ENCODE measurements around the gene SGTB. TPM values are rescaled to one million over a fixed set of nuclear protein-coding genes. Genes with fewer than 3 reads are reported as not detected.

Gene SGTB
- polyA plus RNA-seq, 1 donor from 2014 or later, result 9.6 TPM

- Histone ChIP-seq H3K36me3 (ENCODE audit: insufficient read depth, low read length) (peaks cover 13% of the 10 kb centered on the region), H3K9me2 (ENCODE audit: insufficient read depth, low read length) (no peaks in the 10 kb centered on the region), H3F3A (ENCODE audit: insufficient read depth, low read length, poor library complexity, severe bottlenecking) (no peaks in the 10 kb centered on the region), H2AFZ (ENCODE audit: low read depth, low read length) (no peak overlapping the region), H3K4me2 (ENCODE audit: low read length) (no peak overlapping the region), H3K9me3 (ENCODE audit: low read length) (no peaks in the 10 kb centered on the region), H3K4me3 (ENCODE audit: low read length) (no peak overlapping the region), H3K27ac (ENCODE audit: low read length) (no peak overlapping the region), H4K20me1 (ENCODE audit: insufficient read depth) (no peaks in the 10 kb centered on the region), H3K27me3 (ENCODE audit: insufficient read depth, low read depth, low read length) (no peaks in the 10 kb centered on the region), H3K9ac (ENCODE audit: low read length) (no peak overlapping the region), H3K79me2 (replicated peaks; ENCODE audit: insufficient read depth, low read length) (peaks cover 20% of the 10 kb centered on the region)
- no peak for TF ChIP-seq EZH2 (IDR thresholded peaks at IDR 0.05; ENCODE audit: borderline replicate concordance, insufficient read depth, low read length, poor library complexity, severe bottlenecking)
- TF ChIP-seq SMC3 (conservative IDR thresholded peaks at IDR 0.05; ENCODE audit: poor library complexity), result no peak
- no peak for TF ChIP-seq MXI1 (conservative IDR thresholded peaks at IDR 0.05; ENCODE audit: poor library complexity, severe bottlenecking)
- no peak for TF ChIP-seq CTCF (IDR thresholded peaks at IDR 0.05; ENCODE audit: poor library complexity, severe bottlenecking)
- no peak for TF ChIP-seq TAF1 (IDR thresholded peaks at IDR 0.05; ENCODE audit: low read depth)
- TF ChIP-seq RAD21 (conservative IDR thresholded peaks at IDR 0.05), result no peak
- no peak for TF ChIP-seq REST (IDR thresholded peaks at IDR 0.05; ENCODE audit: borderline replicate concordance)
- no peak for TF ChIP-seq EP300 (conservative IDR thresholded peaks at IDR 0.05; ENCODE audit: poor library complexity, severe bottlenecking)
- no peak for TF ChIP-seq POLR2AphosphoS5 (IDR thresholded peaks at IDR 0.05)
Observed at GRCh38 chr5:65718576-65719310, 3.2 kb downstream of the SGTB start.

- Histone ChIP-seq H3K36me3 (ENCODE audit: insufficient read depth, low read length) (peaks cover 6% of the 10 kb centered on the region), H3F3A (ENCODE audit: insufficient read depth, low read length, poor library complexity, severe bottlenecking) (no peaks in the 10 kb centered on the region), H3K4me2 (ENCODE audit: low read length) (no peak overlapping the region), H4K20me1 (ENCODE audit: insufficient read depth) (no peaks in the 10 kb centered on the region), H3K9me2 (ENCODE audit: insufficient read depth, low read length) (no peaks in the 10 kb centered on the region), H3K9me3 (ENCODE audit: low read length) (no peaks in the 10 kb centered on the region), H3K79me2 (replicated peaks; ENCODE audit: insufficient read depth, low read length) (no peaks in the 10 kb centered on the region), H3K27ac (ENCODE audit: low read length) (no peak overlapping the region), H2AFZ (ENCODE audit: low read depth, low read length) (no peak overlapping the region), H3K9ac (ENCODE audit: low read length) (no peak overlapping the region), H3K4me3 (ENCODE audit: low read length) (no peak overlapping the region), H3K27me3 (ENCODE audit: insufficient read depth, low read depth, low read length) (no peaks in the 10 kb centered on the region)
- TF ChIP-seq POLR2AphosphoS5 (IDR thresholded peaks at IDR 0.05), result no peak
- TF ChIP-seq SMC3 (conservative IDR thresholded peaks at IDR 0.05; ENCODE audit: poor library complexity), result no peak
- no peak for TF ChIP-seq CTCF (IDR thresholded peaks at IDR 0.05; ENCODE audit: poor library complexity, severe bottlenecking)
- no peak for TF ChIP-seq RAD21 (conservative IDR thresholded peaks at IDR 0.05)
Observed at GRCh38 chr5:65708145-65708544, 13.8 kb downstream of the SGTB start.
